KMS-11 (cell line): ENCODE measurements around the gene ZCWPW1.

ENCODE experiments used
- H2AFZ ChIP-seq: fragments of 200-600 bp; sonication (generic); 2 replicates; pipeline ENCODE4 v1.6.1; 2016; ENCODE audit warnings: antibody characterized with exemption, mixed run types, low read depth
- H3K27ac ChIP-seq: fragments of 200-600 bp; sonication (generic); 2 replicates; pipeline ENCODE4 v1.6.1; 2016; ENCODE audit warnings: mild to moderate bottlenecking, mixed run types
- H3K27me3 ChIP-seq: fragments of 200-600 bp; sonication (generic); 2 replicates; pipeline ENCODE4 v1.6.1; 2017; ENCODE audit warnings: mild to moderate bottlenecking, low read depth, mixed run types, moderate library complexity; ENCODE audit not compliant: insufficient read depth
- H3K36me3 ChIP-seq: fragments of 200-600 bp; sonication (generic); 2 replicates; pipeline ENCODE4 v1.6.1; 2017; ENCODE audit warnings: mild to moderate bottlenecking, mixed run types; ENCODE audit not compliant: insufficient read depth
- H3K4me1 ChIP-seq: fragments of 200-600 bp; sonication (generic); 2 replicates; pipeline ENCODE4 v1.6.1; 2016; ENCODE audit warnings: mild to moderate bottlenecking, low read depth, mixed run types; ENCODE audit not compliant: poor library complexity, severe bottlenecking
- H3K4me2 ChIP-seq: fragments of 200-600 bp; sonication (generic); 2 replicates; pipeline ENCODE4 v1.7.0; 2016; ENCODE audit warnings: mild to moderate bottlenecking, mixed run types
- H3K4me3 ChIP-seq: fragments of 200-600 bp; sonication (generic); IDR thresholded peaks from 2 replicates; pipeline ENCODE4 v1.6.1; 2017; ENCODE audit warnings: low read depth, low read length, mixed read lengths; ENCODE audit not compliant: insufficient read depth
- H3K79me2 ChIP-seq: fragments of 200-600 bp; sonication (generic); 2 replicates; pipeline ENCODE4 v1.6.1; 2016; ENCODE audit warnings: low read depth, mixed run types; ENCODE audit not compliant: insufficient read depth
- H3K9ac ChIP-seq: fragments of 200-600 bp; sonication (generic); 2 replicates; pipeline ENCODE4 v1.6.1; 2016; ENCODE audit warnings: mild to moderate bottlenecking, mixed run types
- H4K20me1 ChIP-seq: fragments of 200-600 bp; sonication (generic); 2 replicates; pipeline ENCODE4 v1.6.1; 2016; ENCODE audit warnings: mild to moderate bottlenecking, mixed run types; ENCODE audit not compliant: insufficient read depth
- TF ChIP-seq, protein P1 (sequence below): fragments of 200-600 bp; sonication (generic); conservative IDR thresholded peaks from 2 replicates; pipeline ENCODE4 v1.6.1; 2017; ENCODE audit warnings: low read depth, mild to moderate bottlenecking, antibody characterized with exemption, low read length, moderate library complexity, mixed read lengths

The ZCWPW1 gene

DNA sequence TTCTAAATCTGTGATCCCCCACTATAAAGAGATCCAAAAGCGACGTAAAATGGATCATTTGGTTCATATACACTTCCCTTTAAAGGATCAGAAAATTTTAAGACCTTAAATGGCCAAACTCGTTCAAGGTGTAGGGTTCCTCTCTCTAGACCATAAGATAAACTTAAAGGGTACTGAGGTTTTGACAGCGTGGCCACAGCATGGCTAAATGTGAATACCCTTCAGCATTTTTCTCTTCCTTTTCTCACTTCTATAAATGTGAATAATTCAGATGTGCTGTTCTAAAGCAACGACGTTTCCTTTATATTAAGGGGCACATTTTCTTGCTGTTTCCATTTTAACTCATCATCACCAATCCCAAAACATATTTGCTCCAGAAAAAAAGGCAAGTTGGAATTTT lies 5.2 kb downstream of the ZCWPW1 start:
- Histone ChIP-seq H3K36me3 (no peaks in the 10 kb centered on the region), H3K27me3 (no peaks in the 10 kb centered on the region), H3K4me2 (no peak overlapping the region), H3K79me2 (no peaks in the 10 kb centered on the region), H2AFZ (no peak overlapping the region), H3K4me3 (no peak overlapping the region), H3K9ac (no peak overlapping the region), H4K20me1 (no peaks in the 10 kb centered on the region), H3K4me1 (peaks cover 6% of the 10 kb centered on the region), H3K27ac (no peak overlapping the region)
- TF ChIP-seq, protein P1, sequence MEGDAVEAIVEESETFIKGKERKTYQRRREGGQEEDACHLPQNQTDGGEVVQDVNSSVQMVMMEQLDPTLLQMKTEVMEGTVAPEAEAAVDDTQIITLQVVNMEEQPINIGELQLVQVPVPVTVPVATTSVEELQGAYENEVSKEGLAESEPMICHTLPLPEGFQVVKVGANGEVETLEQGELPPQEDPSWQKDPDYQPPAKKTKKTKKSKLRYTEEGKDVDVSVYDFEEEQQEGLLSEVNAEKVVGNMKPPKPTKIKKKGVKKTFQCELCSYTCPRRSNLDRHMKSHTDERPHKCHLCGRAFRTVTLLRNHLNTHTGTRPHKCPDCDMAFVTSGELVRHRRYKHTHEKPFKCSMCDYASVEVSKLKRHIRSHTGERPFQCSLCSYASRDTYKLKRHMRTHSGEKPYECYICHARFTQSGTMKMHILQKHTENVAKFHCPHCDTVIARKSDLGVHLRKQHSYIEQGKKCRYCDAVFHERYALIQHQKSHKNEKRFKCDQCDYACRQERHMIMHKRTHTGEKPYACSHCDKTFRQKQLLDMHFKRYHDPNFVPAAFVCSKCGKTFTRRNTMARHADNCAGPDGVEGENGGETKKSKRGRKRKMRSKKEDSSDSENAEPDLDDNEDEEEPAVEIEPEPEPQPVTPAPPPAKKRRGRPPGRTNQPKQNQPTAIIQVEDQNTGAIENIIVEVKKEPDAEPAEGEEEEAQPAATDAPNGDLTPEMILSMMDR: no peak

DNA sequence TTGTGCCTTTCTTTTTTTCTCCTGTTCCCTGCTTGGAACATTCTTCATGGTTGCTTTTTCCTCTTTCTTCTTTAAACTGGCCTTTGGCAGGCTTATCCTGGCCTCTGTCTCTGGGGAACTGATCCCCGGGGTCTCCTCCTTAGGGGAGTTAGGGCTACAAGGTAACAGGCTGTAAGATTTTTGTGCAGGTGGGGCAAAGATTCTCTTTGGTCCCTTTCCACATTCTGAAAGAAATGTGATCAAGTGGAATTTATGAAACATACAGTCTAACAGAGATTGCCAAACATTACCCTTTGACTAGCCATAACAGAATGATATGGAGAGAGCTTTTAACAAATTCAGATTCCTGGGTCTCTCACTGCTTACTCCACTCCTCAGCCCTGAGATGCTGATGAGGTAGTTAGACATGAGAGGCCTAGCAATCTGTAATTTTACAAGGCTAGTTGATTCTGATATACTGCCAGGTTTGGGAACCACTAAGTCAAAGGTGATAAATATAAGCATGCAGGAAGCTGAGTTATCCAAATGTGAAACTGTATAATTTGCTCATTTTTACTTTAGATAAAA lies 8.8 kb downstream of the ZCWPW1 start:
- Histone ChIP-seq H3K36me3 (no peaks in the 10 kb centered on the region), H3K79me2 (no peaks in the 10 kb centered on the region), H2AFZ (no peak overlapping the region), H3K9ac (no peak overlapping the region), H3K27me3 (no peaks in the 10 kb centered on the region), H3K4me2 (no peak overlapping the region), H3K4me3 (no peak overlapping the region), H4K20me1 (no peaks in the 10 kb centered on the region), H3K27ac (no peak overlapping the region), H3K4me1 (no peaks in the 10 kb centered on the region)
- TF ChIP-seq, protein P1: no peak

DNA sequence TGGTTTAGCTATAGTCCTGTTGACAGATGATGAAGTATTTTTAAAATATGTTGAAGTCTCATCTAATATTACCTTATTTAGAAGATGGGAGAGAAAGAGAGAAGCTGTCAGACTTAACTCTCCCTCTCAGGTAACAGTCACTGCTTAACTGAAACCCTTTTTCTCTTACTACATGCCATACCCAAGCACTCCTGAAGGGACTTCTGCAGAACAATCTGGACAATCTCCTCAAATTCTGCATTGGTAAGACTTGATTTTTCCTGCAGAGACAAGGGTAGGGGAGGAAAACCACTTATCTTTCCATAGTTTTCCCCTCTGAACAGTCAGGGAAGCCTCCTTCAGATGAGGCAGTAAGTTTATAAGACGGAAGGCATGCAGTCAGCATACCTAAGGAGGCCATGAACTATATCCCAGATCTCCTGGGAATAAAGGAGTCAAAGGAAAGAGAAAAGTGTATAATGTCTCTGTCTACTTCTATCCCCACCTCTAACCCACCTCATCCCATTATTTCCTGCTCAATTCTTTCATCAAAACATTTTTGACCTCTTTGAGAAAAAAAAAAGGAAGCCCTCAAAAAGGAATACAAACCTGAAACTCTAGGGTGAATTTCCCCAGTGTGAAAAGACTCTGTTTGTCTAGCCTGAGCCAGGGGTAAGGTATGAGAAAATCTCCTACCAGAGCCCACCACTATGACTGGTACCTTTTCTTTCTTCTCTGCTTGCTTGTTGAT lies 9.4 kb downstream of the ZCWPW1 start:
- TF ChIP-seq, protein P1: no peak
- H3K27ac ChIP-seq: no peak overlapping the region
- H3K79me2 ChIP-seq: no peaks in the 10 kb centered on the region
- H3K9ac ChIP-seq: no peak overlapping the region
- H3K4me3 ChIP-seq: no peak overlapping the region
- no peaks in the 10 kb centered on the region for H4K20me1 ChIP-seq
- H3K4me1 ChIP-seq: no peaks in the 10 kb centered on the region
- no peak overlapping the region for H3K4me2 ChIP-seq
- H3K27me3 ChIP-seq: no peaks in the 10 kb centered on the region
- H3K36me3 ChIP-seq: no peaks in the 10 kb centered on the region
- no peak overlapping the region for H2AFZ ChIP-seq

DNA sequence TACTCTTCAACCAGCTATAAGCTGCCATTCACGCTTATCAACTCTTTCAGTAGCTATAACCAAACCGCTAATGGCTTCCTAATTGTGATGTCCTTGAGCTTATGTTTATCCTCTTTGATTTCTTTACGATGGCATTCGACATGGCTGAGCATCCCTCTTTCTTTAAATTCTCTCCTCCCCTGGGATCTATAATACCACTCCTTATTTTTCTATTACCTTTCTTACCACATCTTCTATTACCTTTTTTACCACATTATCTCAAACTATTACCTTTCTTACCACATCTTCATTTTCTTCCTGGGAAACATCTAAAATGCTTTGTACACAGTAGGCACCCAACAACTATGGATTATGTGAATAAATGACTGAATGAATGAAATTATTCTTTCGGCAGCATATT lies 13.1 kb downstream of the ZCWPW1 start:
- TF ChIP-seq, protein P1: no peak
- Histone ChIP-seq H3K4me3 (no peak overlapping the region), H3K9ac (no peak overlapping the region), H3K27ac (no peak overlapping the region), H3K4me2 (no peak overlapping the region), H3K27me3 (no peaks in the 10 kb centered on the region), H4K20me1 (no peaks in the 10 kb centered on the region), H3K36me3 (no peaks in the 10 kb centered on the region), H3K4me1 (no peaks in the 10 kb centered on the region), H2AFZ (no peak overlapping the region), H3K79me2 (no peaks in the 10 kb centered on the region)
